Subcutaneous adipose tissue (tissue), 4 donors: ENCODE data around the gene NFATC1. TPM values are rescaled to one million over a fixed set of nuclear protein-coding genes. Genes with fewer than 3 reads are reported as not detected.

Experiments used
- CTCF ChIP-seq: fragments of 450-650 bp; IDR thresholded peaks from one replicate; pipeline ENCODE4 v1.5.1; 2016; ENCODE audit warnings: low read depth, mild to moderate bottlenecking, control low read depth, antibody characterized with exemption, moderate library complexity
- total RNA-seq, 4 donors: library from RNA; depleted of rRNA; stranded (reverse); fragments of >200 nt; gene quantifications; one replicate each; pipeline ENCODE4 v1.1.0, GENCODE V29; 2016

The NFATC1 gene
- total RNA-seq, 4 donors from 2014 or later, result 9.8 to 17.2 (median 11.5) TPM

- no peak for TF ChIP-seq CTCF
These were observed 41.0 kb downstream of the NFATC1 start for GRCh38 chr18:79436556-79437275.

DNA sequence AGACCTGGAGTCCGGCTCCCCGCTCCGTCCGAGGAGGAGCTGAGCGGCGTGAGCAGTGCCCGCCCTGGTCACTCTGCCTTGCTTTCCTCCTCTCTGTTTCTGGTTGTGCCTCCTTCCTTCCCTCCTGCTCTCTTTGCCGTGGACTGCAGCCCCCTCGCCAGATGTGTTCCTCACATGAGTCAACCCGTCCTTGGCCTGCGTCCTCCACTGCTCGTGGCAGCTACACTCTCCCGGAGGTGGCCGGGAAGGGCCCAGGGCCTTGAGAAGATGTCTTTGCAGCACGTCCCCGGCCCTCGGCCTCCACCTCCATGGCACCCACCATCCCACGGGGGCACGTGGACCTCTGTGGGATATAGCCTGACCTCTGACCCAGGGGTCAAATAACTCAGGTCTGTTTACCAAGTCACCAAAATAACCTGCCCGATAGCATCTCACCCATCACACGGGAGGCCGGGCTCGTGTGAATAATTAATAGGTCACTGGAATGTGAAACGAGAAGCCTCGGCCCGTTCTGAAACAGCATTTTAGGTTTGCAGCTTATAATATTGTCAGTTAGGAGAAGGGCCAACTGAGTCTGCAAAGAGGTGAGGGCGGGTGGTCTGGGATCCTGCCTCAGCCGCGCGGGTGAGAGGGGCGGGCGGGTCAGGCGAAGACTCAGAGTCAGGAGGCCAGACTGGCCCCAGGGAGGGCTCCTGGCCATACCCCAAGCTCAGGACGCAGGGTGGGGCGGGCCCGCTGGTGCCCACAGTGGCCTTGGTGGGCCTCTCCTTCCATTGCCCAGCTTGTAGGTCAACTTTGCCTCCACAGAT, 42.6 kb downstream of the NFATC1 start:
- no peak for TF ChIP-seq CTCF

GRCh38 chr18:79438898-79439627, 43.3 kb downstream of the NFATC1 start:
- TF ChIP-seq CTCF, result no peak

- no peak for TF ChIP-seq CTCF
These were observed 43.9 kb downstream of the NFATC1 start for GRCh38 chr18:79439628-79440023.

GRCh38 chr18:79440316-79441110, 44.8 kb downstream of the NFATC1 start:
- no peak for TF ChIP-seq CTCF

GRCh38 chr18:79441420-79441819, 45.7 kb downstream of the NFATC1 start:
- no peak for TF ChIP-seq CTCF
